HG02981 (cell line): ENCODE data around the gene R3HDM4.

Experiments
- ATAC-seq: cut with Tn5 transposase; IDR thresholded peaks from one replicate; pipeline ENCODE4 v1.9.1; 2021; ENCODE audit warnings: mild to moderate bottlenecking, moderate library complexity; ENCODE audit not compliant: unreplicated experiment

The R3HDM4 gene

DNA sequence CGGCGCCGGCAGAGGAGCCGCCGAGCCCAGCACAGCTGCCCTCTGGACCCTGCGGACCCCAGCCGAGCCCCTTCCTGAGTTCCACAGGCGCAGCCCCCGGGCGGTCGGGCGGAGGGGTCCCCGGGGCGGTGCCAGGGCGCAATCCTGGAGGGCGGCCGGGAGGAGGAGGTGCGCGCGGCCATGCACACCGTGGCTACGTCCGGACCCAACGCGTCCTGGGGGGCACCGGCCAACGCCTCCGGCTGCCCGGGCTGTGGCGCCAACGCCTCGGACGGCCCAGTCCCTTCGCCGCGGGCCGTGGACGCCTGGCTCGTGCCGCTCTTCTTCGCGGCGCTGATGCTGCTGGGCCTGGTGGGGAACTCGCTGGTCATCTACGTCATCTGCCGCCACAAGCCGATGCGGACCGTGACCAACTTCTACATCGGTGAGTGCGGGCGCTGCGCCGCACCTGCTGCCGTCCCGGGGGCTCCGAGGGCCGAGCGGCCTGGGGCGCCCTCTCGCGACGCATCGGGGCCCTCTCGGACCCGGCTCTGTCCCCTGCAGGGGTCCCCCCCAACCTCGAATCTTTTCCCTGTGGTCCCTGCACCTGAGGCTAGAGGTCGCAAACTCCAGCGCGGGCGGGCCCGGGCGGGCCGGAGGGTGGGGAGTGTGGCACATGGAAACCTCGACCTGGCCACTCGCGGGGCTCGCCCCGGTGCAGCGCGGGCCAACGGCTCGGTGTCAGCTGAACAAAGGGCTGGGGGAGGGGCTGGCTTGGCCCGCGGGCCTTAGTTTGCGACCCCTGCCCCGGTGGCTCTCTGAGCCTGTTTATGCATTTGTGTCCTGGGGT, 4.5 kb upstream of the R3HDM4 start, which contains the start of gene KISS1R:
KISS1R (plus strand) TSS at position 11 of the 829 bp plus-strand sequence; CDS start at position 181, 170 bp downstream.
- no peak for ATAC-seq

DNA sequence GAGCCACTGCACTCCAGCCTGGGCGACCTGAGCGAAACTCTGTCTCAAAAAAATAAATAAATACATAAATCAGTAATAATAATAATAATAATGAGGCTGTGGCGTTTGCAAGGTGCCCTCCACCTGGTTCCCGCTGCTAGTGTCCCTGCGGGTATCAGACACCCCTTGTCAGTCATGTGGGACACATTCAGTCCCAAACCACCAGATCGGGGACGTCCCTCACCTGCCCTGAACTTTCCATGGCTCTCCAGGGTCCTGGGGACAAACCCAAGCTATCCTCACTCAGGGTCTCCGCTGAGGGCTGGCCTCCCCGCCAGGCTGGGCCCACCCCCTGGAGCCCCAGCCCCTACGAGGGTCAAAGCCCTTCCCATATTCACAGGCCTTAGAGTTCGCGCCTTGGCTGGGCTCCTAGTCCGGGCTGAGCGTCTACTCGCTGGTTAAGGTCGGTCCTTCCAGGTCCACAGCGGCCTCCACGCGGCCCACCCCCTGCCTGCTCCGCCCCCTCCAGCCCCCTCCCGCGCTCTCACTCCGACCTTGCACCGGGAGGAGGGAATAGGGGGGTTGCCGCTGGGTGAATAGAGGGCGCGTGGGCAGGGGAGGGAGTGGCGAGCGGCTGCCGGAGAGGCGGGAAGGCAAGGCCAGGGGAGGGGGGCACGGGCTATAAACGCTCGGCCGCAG, 3.8 kb upstream of the R3HDM4 start:
- ATAC-seq: no peak

DNA sequence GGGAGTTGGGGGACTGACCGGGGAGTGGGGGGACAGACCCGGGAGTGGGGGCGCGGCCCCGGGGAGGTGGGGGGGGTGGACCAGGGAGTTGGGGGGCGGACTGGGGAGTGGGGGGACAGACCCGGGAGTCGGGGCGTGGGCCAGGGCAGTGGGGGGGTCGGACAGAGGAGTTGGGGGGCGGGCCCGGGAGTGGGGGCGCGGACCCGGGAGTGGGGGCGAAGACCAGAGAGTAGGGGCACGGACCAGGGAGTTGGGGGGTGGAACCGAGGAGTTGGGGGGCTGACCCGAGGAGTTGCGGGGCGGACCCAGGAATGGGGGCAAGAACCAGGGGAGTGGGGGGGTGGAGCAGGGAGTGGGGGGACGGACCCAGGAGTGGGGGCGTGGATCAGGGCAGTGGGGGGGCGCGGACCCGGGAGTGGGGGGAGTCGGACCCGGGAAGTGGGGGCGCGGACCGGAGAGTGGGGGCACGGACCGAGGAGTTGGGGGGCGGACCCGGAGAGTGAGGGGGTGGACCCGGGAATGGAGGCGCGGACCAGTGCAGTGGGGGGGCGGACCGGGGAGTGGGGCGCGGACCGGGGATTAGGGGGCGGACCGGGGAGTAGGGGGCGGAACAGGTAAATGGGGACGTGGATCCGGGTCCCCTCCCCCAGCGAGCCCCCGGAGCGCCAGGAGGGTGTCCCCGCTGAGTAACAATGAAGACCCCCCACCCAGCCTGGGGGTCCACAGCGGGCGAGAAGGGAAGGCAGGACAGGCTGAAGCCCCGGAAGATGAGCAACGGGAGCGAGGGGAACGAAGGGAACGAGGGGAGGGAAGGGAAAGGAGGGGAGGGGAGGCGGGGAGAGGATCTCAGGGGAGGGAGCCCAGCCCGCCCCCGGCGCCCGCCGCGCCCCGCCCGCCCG, 589 bp downstream of the R3HDM4 start:
- ATAC-seq: no peak

DNA sequence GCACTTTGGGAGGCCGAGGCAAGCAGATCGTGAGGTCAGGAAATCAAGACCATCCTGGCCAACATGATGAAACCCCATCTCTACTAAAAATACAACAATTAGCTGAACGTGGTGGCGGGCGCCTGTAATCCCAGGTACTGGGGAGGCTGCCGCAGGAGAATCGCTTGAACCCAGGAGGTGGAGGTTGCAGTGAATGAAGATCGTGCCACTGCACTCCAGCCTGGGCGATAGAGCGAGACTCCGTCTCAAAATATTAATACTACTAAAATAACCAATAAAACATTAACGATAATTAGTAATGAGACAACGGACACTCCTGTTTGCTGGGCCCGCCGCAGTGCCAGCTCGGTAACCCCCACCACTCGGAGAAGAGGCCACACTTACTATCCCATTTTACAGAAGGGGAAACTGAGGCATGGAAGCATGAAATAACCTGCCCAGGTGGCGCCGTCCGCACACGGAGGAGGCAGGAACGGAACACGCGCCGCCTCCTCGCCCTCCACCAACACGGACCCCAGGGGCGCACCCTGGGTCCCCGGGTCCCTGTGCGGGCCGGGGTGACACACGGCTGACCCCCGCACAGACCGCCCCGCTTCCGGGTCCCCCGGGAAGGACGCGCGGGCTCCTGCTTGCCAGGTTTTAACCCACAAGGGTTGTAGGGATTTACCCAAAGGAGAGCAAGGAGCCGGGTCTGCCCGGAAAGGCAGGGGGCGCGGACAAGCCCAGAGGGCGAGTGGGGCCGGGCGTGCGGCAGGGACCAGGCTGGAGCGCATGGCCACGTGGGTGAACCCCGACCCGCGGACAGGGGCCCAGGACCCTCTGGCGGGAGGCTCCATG, 1.6 kb downstream of the R3HDM4 start:
- ATAC-seq: no peak

DNA sequence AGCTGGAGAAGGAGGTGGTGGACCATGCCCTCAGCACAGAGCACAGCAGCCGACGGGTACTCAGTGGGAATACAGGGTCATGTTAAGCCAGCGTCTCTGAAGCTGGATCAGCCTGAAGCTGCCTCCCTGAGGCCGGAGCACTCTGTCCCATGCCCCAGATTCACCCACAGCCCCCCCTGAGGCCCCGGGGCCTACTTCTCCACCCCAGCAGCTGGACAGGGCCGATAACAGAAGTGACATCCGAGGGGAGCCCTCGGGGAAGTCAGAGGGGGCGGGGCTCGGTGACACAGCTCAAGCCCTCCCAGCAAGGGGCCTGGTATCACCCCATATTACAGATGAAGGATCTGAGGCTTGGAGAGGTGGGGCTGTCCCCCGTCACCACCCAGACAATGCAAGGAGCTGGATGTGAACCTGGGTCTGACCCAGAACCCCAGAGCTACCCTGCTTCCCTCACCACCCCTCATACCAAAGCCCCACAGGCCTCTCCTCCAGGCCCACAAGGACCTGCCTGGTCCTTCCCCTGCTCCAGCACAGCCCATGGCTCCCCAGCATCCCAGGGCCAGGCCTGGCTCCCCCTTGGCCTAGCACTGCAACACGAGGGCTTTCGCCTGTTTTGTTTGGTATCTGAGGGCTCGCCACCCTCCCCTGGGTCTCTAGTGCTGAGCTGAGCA, 5.7 kb downstream of the R3HDM4 start:
- ATAC-seq: no peak

DNA sequence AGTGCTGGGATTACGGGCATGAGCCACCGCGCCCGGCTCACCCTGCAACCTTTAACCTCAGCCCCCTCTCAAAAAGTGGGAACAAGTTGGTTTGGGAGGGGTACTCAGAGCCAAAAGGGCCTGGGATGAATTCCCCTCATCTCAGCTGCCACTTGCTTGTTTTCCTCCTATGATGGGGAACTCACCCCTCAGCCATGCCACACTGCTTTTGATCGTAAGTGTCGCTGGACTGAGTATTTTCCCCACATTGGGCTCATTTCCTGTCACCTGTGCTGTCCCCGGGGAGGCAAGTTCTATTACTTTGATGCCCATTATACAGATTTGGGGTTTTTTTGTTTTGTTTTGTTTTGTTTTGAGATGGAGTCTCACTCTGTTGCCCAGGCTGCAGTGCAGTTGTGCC, 6.5 kb downstream of the R3HDM4 start:
- no peak for ATAC-seq

- no peak for ATAC-seq
These were observed 8.5 kb downstream of the R3HDM4 start for GRCh38 chr19:904545-904944.

- no peak for ATAC-seq
These were observed 9.7 kb downstream of the R3HDM4 start for GRCh38 chr19:903266-903797.

- no peak for ATAC-seq
These were observed 10.4 kb downstream of the R3HDM4 start for GRCh38 chr19:902446-903226.

DNA sequence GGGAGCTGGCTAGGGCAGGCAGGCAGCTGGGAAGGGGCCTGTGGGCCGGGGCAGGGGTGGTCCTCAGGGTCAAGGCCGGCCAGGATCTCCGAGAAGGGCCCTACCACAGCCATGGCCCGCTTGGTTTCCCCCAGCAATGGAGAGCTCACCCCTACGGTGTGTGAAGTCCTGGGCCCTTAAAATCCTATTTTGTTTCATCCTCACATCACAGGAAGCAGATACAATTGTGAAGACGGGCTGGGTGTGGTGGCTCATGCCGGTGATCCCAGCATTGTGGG, 11.0 kb downstream of the R3HDM4 start:
- ATAC-seq: no peak

GRCh38 chr19:901216-902092, 11.6 kb downstream of the R3HDM4 start:
- no peak for ATAC-seq

GRCh38 chr19:900302-901111, 12.5 kb downstream of the R3HDM4 start:
- no peak for ATAC-seq

- no peak for ATAC-seq
These were observed 13.0 kb downstream of the R3HDM4 start for GRCh38 chr19:900043-900301.

- no peak for ATAC-seq
These were observed 13.5 kb downstream of the R3HDM4 start for GRCh38 chr19:899336-900042.

GRCh38 chr19:898663-899062, 14.4 kb downstream of the R3HDM4 start:
- ATAC-seq: no peak

GRCh38 chr19:897442-898039, 15.5 kb downstream of the R3HDM4 start:
- ATAC-seq: no peak

DNA sequence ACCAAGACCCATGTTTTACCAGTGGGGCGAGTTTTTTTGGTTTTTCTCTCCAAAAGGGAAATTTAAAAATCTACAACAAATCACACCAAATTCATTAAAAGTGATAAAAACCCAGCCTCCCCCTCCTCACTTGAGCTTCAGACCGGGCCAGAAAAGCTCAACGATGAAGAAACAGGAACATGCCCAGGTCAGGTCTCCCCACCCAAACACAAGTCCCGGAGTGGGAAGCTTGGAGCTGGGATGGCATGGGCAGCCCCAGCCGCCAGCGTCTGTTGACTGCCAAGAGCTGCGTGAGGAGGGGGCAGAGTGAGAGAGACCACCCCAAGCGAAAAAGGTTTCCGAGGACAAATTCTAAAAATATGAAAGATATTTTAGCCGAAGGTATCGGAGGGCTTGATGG, 16.0 kb downstream of the R3HDM4 start:
- no peak for ATAC-seq
